ENCODE results near the gene PALD1. TPM values are rescaled to one million over a fixed set of nuclear protein-coding genes. Genes with fewer than 3 reads are reported as not detected.
A peak's percentile ranks its signal among the peaks of the same experiment; 100 is the strongest.

The PALD1 gene
- total and polyA plus RNA-seq, 2 experiments from 2014 or later, result 5.7 to 19.1 TPM

- no peaks in the 10 kb centered on the region for H3K36me3 ChIP-seq
- no peaks in the 10 kb centered on the region for H3K27me3 ChIP-seq
- no peak for TF ChIP-seq CTCF (IDR thresholded peaks at IDR 0.05; ENCODE audit: low read depth, low read length)
- no peak for DNase-seq (ENCODE audit: low read depth in 1 of 2, low spot score in 1 of 2)
- no peaks in the 10 kb centered on the region for H3K9me3 ChIP-seq (ENCODE audit: low read depth)
- peak overlapping the region; percentile 37 for H3K27ac ChIP-seq
- H3K4me1 ChIP-seq (ENCODE audit: low read depth), result peaks cover 42% of the 10 kb centered on the region
- no peak overlapping the region for H3K4me3 ChIP-seq
Observed at GRCh38 chr10:70582793-70583668, 104.5 kb downstream of the PALD1 start.

DNA sequence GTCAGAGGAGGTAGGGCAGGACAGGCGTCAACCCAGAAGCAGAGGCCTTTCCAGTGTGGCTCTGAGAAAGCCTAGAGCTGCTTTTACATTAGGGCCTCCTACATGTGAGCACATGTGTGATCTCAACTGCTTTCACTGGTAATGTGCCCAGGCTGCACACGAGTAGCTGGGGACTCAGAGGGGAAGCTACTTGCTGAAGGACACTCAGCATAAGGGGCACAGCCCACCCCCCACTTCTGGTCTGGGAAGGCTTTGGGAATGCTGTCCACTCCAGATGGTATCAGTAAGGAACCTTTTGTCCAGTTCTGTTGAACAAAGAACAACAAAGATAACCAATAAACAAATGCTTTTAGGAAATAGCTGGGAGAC is 105.1 kb downstream of the PALD1 start:
- Histone ChIP-seq H3K4me1 (ENCODE audit: low read depth) (peaks cover 36% of the 10 kb centered on the region), H3K27ac (peak overlapping the region; percentile 37), H3K4me3 (no peak overlapping the region), H3K9me3 (ENCODE audit: low read depth) (no peaks in the 10 kb centered on the region), H3K36me3 (no peaks in the 10 kb centered on the region), H3K27me3 (no peaks in the 10 kb centered on the region)
- no peak for DNase-seq (ENCODE audit: low read depth in 1 of 2, low spot score in 1 of 2)
- TF ChIP-seq CTCF (IDR thresholded peaks at IDR 0.05; ENCODE audit: low read depth, low read length), result no peak

GRCh38 chr10:70584366-70584765 is 105.8 kb downstream of the PALD1 start:
- H3K9me3 ChIP-seq (ENCODE audit: low read depth), result no peaks in the 10 kb centered on the region
- H3K36me3 ChIP-seq, result no peaks in the 10 kb centered on the region
- H3K4me1 ChIP-seq (ENCODE audit: low read depth), result peaks cover 32% of the 10 kb centered on the region
- no peaks in the 10 kb centered on the region for H3K27me3 ChIP-seq
- TF ChIP-seq CTCF (IDR thresholded peaks at IDR 0.05; ENCODE audit: low read depth, low read length), result no peak
- peak overlapping the region; percentile 37 for H3K27ac ChIP-seq
- no peak for DNase-seq (ENCODE audit: low read depth in 1 of 2, low spot score in 1 of 2)
- no peak overlapping the region for H3K4me3 ChIP-seq

DNA sequence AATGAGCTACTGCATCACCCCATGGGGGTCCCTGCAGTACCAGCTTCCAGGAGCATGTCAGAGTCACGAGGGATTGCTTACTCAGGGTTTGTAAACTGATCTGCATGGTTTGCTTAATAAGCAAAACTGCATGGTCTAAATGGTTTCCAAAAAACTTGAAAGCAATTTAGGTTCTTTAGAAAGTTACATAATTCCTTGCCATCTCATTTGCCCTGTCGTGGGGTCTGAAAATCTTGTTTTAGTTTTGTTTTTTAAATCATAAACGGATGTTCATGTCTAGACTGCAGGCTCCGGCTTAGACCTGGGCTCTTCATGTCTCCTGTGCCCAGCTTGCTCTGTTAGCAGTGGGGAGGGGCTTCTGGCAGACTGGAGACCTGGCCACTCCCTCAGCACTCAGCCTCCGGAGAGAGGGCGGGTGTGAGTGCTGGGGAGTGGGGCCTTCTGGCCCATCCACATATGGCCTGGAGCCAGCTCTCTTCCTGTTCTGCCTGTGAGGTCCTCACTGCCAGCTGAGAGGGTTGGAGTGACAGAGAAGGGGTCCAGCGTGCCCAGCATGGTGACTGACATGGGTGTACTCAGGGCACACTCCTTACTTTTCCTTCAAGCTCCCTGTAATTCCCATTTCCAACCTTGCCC is 106.5 kb downstream of the PALD1 start:
- H3K9me3 ChIP-seq (ENCODE audit: low read depth), result no peaks in the 10 kb centered on the region
- H3K4me3 ChIP-seq, result no peak overlapping the region
- peaks cover 32% of the 10 kb centered on the region for H3K4me1 ChIP-seq (ENCODE audit: low read depth)
- TF ChIP-seq CTCF (IDR thresholded peaks at IDR 0.05; ENCODE audit: low read depth, low read length), result no peak
- no peaks in the 10 kb centered on the region for H3K27me3 ChIP-seq
- H3K27ac ChIP-seq, result peak overlapping the region; percentile 37
- H3K36me3 ChIP-seq, result no peaks in the 10 kb centered on the region
- peak in 1 of 2 donors; percentile 94 for DNase-seq (ENCODE audit: low read depth in 1 of 2, low spot score in 1 of 2)

DNA sequence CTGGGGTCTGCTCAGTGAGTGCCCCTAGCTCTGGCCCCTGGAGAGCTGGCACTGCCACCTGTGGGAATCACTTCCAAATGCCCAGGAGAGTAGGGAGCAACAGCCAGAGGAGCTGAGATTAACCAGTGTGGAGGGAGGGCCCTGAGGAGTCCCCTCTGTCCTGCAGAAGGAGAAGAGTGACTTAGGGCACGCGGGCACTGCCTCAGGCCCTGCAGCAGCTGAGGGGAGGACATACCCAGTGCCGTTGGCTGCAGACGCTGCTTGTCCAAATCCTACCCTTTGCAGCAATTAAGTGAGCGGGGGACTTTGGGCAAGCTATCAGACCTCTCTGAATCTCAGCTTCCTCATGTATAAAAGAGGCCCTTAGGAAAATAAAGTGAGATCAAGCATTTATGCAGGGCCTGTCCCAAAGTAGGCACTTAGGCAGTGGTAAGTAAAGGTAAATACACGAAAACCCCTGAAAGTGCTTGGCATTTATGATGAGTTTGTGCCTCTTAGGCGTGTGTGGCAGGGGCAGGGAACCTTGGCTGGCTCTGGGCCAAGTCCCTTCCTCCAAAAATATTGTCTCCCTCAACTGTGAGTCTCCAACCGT is 107.1 kb downstream of the PALD1 start:
- H3K9me3 ChIP-seq (ENCODE audit: low read depth), result no peaks in the 10 kb centered on the region
- no peak overlapping the region for H3K4me3 ChIP-seq
- no peaks in the 10 kb centered on the region for H3K36me3 ChIP-seq
- H3K4me1 ChIP-seq (ENCODE audit: low read depth), result peaks cover 32% of the 10 kb centered on the region
- H3K27me3 ChIP-seq, result no peaks in the 10 kb centered on the region
- no peak for DNase-seq (ENCODE audit: low read depth in 1 of 2, low spot score in 1 of 2)
- no peak overlapping the region for H3K27ac ChIP-seq
- TF ChIP-seq CTCF (IDR thresholded peaks at IDR 0.05; ENCODE audit: low read depth, low read length), result no peak
